GM23338 (cell line): ENCODE measurements around the gene NEFH. TPM values are rescaled to one million over a fixed set of nuclear protein-coding genes. Genes with fewer than 3 reads are reported as not detected.

Source experiments
- ATAC-seq: fragments of 200-7000 bp; cut with Tn5 transposase; 3 replicates; pipeline ENCODE4 v1.9.1; 2020
- DNase-seq: peaks from one replicate; pipeline ENCODE4 v3.0.0-alpha.2; 2015; ENCODE audit warnings: low spot score
- H2AFZ ChIP-seq: fragments of 200-600 bp; sonication (generic); 2 replicates; pipeline ENCODE4 v1.8.0; 2016; ENCODE audit warnings: antibody characterized with exemption, mild to moderate bottlenecking, moderate library complexity
- H3F3A ChIP-seq: fragments of 200-600 bp; sonication (generic); replicated peaks from 2 replicates; pipeline ENCODE4 v1.8.0; 2017; ENCODE audit warnings: antibody characterized with exemption, mixed run types, low read depth
- H3K27ac ChIP-seq: fragments of 200-600 bp; sonication (generic); 2 replicates; pipeline ENCODE4 v1.6.1; 2016; ENCODE audit warnings: low read depth
- H3K27me3 ChIP-seq: fragments of 200-600 bp; sonication (generic); 2 replicates; pipeline ENCODE4 v1.8.0; 2016; ENCODE audit warnings: mild to moderate bottlenecking, mixed run types, moderate library complexity; ENCODE audit not compliant: insufficient read depth
- H3K36me3 ChIP-seq: fragments of 200-600 bp; sonication (generic); 2 replicates; pipeline ENCODE4 v1.8.0; 2016; ENCODE audit warnings: mild to moderate bottlenecking; ENCODE audit not compliant: insufficient read depth
- H3K4me1 ChIP-seq: fragments of 200-600 bp; sonication (generic); 2 replicates; pipeline ENCODE4 v1.8.0; 2016; ENCODE audit warnings: mild to moderate bottlenecking, moderate library complexity; ENCODE audit not compliant: insufficient read depth
- H3K4me2 ChIP-seq: fragments of 200-600 bp; sonication (generic); 2 replicates; pipeline ENCODE4 v1.7.1; 2017; ENCODE audit warnings: mixed run types
- H3K4me3 ChIP-seq: fragments of 200-600 bp; sonication (generic); 2 replicates; pipeline ENCODE4 v1.6.1; 2016; ENCODE audit warnings: mixed run types
- H3K79me2 ChIP-seq: fragments of 200-600 bp; sonication (generic); replicated peaks from 2 replicates; pipeline ENCODE4 v1.8.0; 2017; ENCODE audit warnings: mild to moderate bottlenecking; ENCODE audit not compliant: insufficient read depth
- H3K9me2 ChIP-seq: fragments of 200-600 bp; sonication (generic); 2 replicates; pipeline ENCODE4 v1.8.0; 2017; ENCODE audit not compliant: insufficient read depth
- H4K20me1 ChIP-seq: fragments of 200-600 bp; sonication (generic); replicated peaks from 2 replicates; pipeline ENCODE4 v1.8.0; 2017; ENCODE audit warnings: mild to moderate bottlenecking; ENCODE audit not compliant: insufficient read depth
- H3K27ac Mint-ChIP-seq: 2 replicates; pipeline ENCODE4 v1.8.0; 2020; ENCODE audit warnings: inconsistent platforms, mild to moderate bottlenecking, moderate library complexity, mixed read lengths
- H3K27me3 Mint-ChIP-seq: 3 replicates; pipeline ENCODE4 v1.8.0; 2022; ENCODE audit warnings: low read depth, mild to moderate bottlenecking, moderate library complexity, mixed read lengths, inconsistent platforms; ENCODE audit not compliant: insufficient read depth, poor library complexity
- H3K36me3 Mint-ChIP-seq: 3 replicates; pipeline ENCODE4 v1.8.0; 2021; ENCODE audit warnings: low read depth, mild to moderate bottlenecking, inconsistent platforms, moderate library complexity, mixed read lengths
- H3K4me1 Mint-ChIP-seq: 3 replicates; pipeline ENCODE4 v1.8.0; 2020; ENCODE audit warnings: mild to moderate bottlenecking, inconsistent platforms, mixed read lengths
- H3K4me3 Mint-ChIP-seq: 3 replicates; pipeline ENCODE4 v1.8.0; 2021; ENCODE audit warnings: moderate library complexity, mild to moderate bottlenecking, inconsistent platforms, mixed read lengths
- H3K9me3 Mint-ChIP-seq: 3 replicates; pipeline ENCODE4 v1.8.0; 2020; ENCODE audit warnings: moderate library complexity, mild to moderate bottlenecking, inconsistent platforms, mixed read lengths
- CREB1 ChIP-seq: fragments of 250-450 bp; sonication (Bioruptor Pico); IDR thresholded peaks from 2 replicates; pipeline ENCODE4 v1.5.0; 2020; ENCODE audit warnings: low read depth, mild to moderate bottlenecking, moderate library complexity
- EZH2 ChIP-seq: fragments of 200-600 bp; sonication (generic); IDR thresholded peaks from one replicate; pipeline ENCODE4 v1.8.0; 2017; ENCODE audit warnings: antibody characterized with exemption, mild to moderate bottlenecking, low read depth; ENCODE audit not compliant: unreplicated experiment
- EZH2phosphoT487 ChIP-seq: fragments of 200-600 bp; sonication (generic); IDR thresholded peaks from one replicate; pipeline ENCODE4 v1.8.1; 2018; ENCODE audit warnings: antibody characterized with exemption; ENCODE audit not compliant: unreplicated experiment
- JUNB ChIP-seq: IDR thresholded peaks from one replicate; pipeline ENCODE4 v1.6.1; 2016; ENCODE audit warnings: antibody characterized with exemption; ENCODE audit not compliant: unreplicated experiment
- NANOG ChIP-seq: IDR thresholded peaks from 2 replicates; pipeline ENCODE4 v1.6.1; 2016; ENCODE audit warnings: antibody characterized with exemption, borderline replicate concordance
- REST ChIP-seq: IDR thresholded peaks from one replicate; pipeline ENCODE4 v1.6.1; 2018; ENCODE audit warnings: antibody characterized with exemption; ENCODE audit not compliant: unreplicated experiment
- STAT1 ChIP-seq: IDR thresholded peaks from one replicate; pipeline ENCODE4 v1.6.1; 2016; ENCODE audit warnings: antibody characterized with exemption; ENCODE audit not compliant: unreplicated experiment
- ZNF114 ChIP-seq: fragments of 250-450 bp; sonication (Bioruptor Pico); IDR thresholded peaks from 2 replicates; pipeline ENCODE4 v1.5.0; 2020; ENCODE audit warnings: mild to moderate bottlenecking, moderate library complexity
- polyA plus RNA-seq: library from polyadenylated mRNA; unstranded; fragments of >200 nt; fragmentation: Nextera tagmentation; extraction: Ambion mirVana; gene quantifications from 2 replicates; pipeline ENCODE4 v1.2.1, GENCODE V29; 2016
- total RNA-seq: library from RNA; depleted of rRNA; stranded (reverse); fragments of >200 nt; shearing (Covaris generic); gene quantifications from 2 replicates; pipeline ENCODE4 v1.2.3, GENCODE V29; 2014
- TF ChIP-seq, protein P1 (sequence below): IDR thresholded peaks from 2 replicates; pipeline ENCODE4 v1.6.1; 2016; ENCODE audit warnings: antibody characterized with exemption
- TF ChIP-seq, protein P2 (sequence below), 2 experiments: fragments of 200-600 bp in 1 of 2; sonication (generic) in 1 of 2; conservative IDR thresholded peaks; 2 replicates each; pipeline versions ENCODE4 v1.5.1 to v1.6.1; 2016 to 2017; ENCODE audit warnings: antibody characterized with exemption in 2 of 2, low read depth in 2 of 2, mild to moderate bottlenecking in 2 of 2, moderate library complexity in 1 of 2

NEFH gene
- total and polyA plus RNA-seq, 2 experiments from 2014 or later = 2.4 to 6.3 TPM

DNA sequence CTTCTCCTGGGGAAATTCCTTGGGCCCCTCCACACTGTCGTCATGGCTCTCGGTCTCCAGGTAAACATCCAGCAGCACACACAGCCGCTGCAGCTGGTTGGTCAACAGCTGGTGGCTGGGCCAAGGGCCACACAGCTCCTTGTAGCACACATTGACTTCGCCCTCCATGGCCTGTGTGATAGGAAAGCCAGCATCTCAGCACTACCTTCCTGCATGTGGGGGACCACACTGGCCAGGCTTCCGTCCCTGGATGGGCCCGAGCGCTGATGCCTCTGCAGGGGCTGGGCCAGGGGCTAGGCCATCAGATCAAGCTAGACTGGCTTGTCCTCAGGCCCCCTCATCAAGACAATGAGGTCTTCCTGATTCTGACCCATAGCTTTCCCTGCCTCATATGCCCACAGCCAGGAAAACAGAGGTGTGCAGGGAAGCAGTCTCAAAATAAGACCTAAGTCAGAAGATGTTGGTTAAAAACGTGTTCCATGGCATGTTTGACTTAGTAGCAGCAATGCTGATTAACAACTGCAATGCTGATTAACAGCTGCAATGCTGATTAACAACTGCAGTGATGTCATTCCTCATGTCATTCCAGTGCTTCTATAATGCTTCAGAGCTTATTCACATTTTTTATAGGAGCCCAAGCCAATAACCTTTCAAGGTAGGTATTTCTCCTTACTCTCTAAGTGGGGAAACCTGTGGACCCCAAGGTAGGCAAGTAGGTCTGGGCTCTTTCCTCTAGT, 31.3 kb downstream of the NEFH start (continued):
- TF ChIP-seq EZH2 = no peak
- TF ChIP-seq NANOG = no peak
- TF ChIP-seq JUNB = no peak
- TF ChIP-seq, protein P1, sequence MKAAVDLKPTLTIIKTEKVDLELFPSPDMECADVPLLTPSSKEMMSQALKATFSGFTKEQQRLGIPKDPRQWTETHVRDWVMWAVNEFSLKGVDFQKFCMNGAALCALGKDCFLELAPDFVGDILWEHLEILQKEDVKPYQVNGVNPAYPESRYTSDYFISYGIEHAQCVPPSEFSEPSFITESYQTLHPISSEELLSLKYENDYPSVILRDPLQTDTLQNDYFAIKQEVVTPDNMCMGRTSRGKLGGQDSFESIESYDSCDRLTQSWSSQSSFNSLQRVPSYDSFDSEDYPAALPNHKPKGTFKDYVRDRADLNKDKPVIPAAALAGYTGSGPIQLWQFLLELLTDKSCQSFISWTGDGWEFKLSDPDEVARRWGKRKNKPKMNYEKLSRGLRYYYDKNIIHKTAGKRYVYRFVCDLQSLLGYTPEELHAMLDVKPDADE = no peak
- TF ChIP-seq, protein P2, sequence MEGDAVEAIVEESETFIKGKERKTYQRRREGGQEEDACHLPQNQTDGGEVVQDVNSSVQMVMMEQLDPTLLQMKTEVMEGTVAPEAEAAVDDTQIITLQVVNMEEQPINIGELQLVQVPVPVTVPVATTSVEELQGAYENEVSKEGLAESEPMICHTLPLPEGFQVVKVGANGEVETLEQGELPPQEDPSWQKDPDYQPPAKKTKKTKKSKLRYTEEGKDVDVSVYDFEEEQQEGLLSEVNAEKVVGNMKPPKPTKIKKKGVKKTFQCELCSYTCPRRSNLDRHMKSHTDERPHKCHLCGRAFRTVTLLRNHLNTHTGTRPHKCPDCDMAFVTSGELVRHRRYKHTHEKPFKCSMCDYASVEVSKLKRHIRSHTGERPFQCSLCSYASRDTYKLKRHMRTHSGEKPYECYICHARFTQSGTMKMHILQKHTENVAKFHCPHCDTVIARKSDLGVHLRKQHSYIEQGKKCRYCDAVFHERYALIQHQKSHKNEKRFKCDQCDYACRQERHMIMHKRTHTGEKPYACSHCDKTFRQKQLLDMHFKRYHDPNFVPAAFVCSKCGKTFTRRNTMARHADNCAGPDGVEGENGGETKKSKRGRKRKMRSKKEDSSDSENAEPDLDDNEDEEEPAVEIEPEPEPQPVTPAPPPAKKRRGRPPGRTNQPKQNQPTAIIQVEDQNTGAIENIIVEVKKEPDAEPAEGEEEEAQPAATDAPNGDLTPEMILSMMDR (conservative IDR thresholded peaks at IDR 0.05; ENCODE audit: low read depth in 2 of 2) = no peak
- no peak for TF ChIP-seq STAT1
- no peak for TF ChIP-seq REST

DNA sequence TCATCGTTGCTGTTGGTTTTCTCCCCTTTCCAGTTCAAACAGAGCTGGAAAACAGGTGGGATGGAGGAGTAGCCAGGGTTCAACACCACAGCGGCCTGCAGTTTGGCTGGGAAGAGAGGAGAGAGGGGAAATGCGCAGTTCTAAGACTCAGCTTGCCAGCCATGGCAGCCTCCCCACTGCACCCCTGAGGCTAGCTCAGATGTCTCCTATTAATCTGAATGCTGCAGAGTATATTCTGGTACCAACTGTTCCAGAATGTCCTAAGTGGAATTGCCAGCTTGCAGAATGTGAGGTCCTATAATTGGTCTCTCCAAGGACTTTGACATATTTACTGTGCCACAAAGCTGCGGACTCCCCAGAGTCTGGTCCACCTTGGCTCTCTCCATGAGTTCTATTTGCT, 32.0 kb downstream of the NEFH start:
- no peak for ATAC-seq
- Histone ChIP-seq H3K27me3 (no peaks in the 10 kb centered on the region), H3K4me1 (no peaks in the 10 kb centered on the region), H4K20me1 (peaks cover 7% of the 10 kb centered on the region; the same call in 1 of the 2 replicates), H2AFZ (no peak overlapping the region), H3K9me2 (no peaks in the 10 kb centered on the region), H3F3A (no peaks in the 10 kb centered on the region), H3K4me2 (no peak overlapping the region), H3K4me3 (no peak overlapping the region), H3K79me2 (no peaks in the 10 kb centered on the region), H3K27ac (no peak overlapping the region), H3K36me3 (peaks cover 27% of the 10 kb centered on the region)
- Mint-ChIP-seq H3K4me3 (no peak overlapping the region), H3K4me1 (no peaks in the 10 kb centered on the region), H3K27ac (no peak overlapping the region), H3K36me3 (peaks cover 64% of the 10 kb centered on the region), H3K27me3 (no peaks in the 10 kb centered on the region), H3K9me3 (no peaks in the 10 kb centered on the region)
- no peak for DNase-seq
- TF ChIP-seq ZNF114 (CRISPR knock-in tag) = no peak
- TF ChIP-seq, protein P1 = no peak
- no peak for TF ChIP-seq NANOG
- TF ChIP-seq EZH2phosphoT487 = no peak
- no peak for TF ChIP-seq CREB1 (CRISPR knock-in tag)
